WTC11 (cell line): ENCODE data around the gene CAPN9. TPM values are rescaled to one million over a fixed set of nuclear protein-coding genes. Genes with fewer than 3 reads are reported as not detected.

Source experiments
- ATAC-seq: fragments of 200-7000 bp; cut with Tn5 transposase; 2 replicates; pipeline ENCODE4 v1.10.0; 2021; ENCODE audit warnings: mild to moderate bottlenecking, moderate library complexity
- CTCF ChIA-PET: fragments of 300-600 bp; sonication (Branson Sonifier 250); formaldehyde crosslinking; loops from one replicate; lab custom pipeline; 2021; ENCODE audit warnings: antibody characterized with exemption; lab: Charles Lee
- POLR2A ChIA-PET: fragments of 350-600 bp; sonication (Branson Sonifier 250); formaldehyde crosslinking; loops from one replicate; lab custom pipeline; 2021; ENCODE audit warnings: antibody characterized with exemption; lab: Charles Lee
- DNase-seq: peaks from one replicate; pipeline ENCODE4 v3.0.0; 2021; ENCODE audit warnings: low spot score
- H3K27ac Mint-ChIP-seq: 2 replicates; pipeline ENCODE4 v1.8.0; 2021; ENCODE audit warnings: mixed read lengths
- H3K27me3 Mint-ChIP-seq: 2 replicates; pipeline ENCODE4 v1.8.0; 2021; ENCODE audit warnings: low read depth, mild to moderate bottlenecking, moderate library complexity, mixed read lengths
- H3K36me3 Mint-ChIP-seq: 2 replicates; pipeline ENCODE4 v1.8.0; 2021; ENCODE audit warnings: mixed read lengths
- H3K4me1 Mint-ChIP-seq: 2 replicates; pipeline ENCODE4 v1.8.0; 2022; ENCODE audit warnings: mixed read lengths
- H3K4me3 Mint-ChIP-seq: 2 replicates; pipeline ENCODE4 v1.8.0; 2021; ENCODE audit warnings: mild to moderate bottlenecking, moderate library complexity, mixed read lengths
- H3K9me3 Mint-ChIP-seq: 2 replicates; pipeline ENCODE4 v1.8.0; 2021; ENCODE audit warnings: mixed read lengths
- ETV6 ChIP-seq: sonication (generic); formaldehyde crosslinking; IDR thresholded peaks from 2 replicates; pipeline ENCODE4 v1.8.1; 2022; ENCODE audit warnings: mild to moderate bottlenecking, missing genetic modification reagents
- FOXP1 ChIP-seq: sonication (generic); formaldehyde crosslinking; IDR thresholded peaks from 2 replicates; pipeline ENCODE4 v1.8.0; 2022; ENCODE audit warnings: missing genetic modification reagents, mild to moderate bottlenecking, moderate library complexity, borderline replicate concordance
- GRHL2 ChIP-seq: fragments of 250-450 bp; sonication (Bioruptor Pico); IDR thresholded peaks from 2 replicates; pipeline ENCODE4 v1.8.0; 2022; ENCODE audit warnings: mild to moderate bottlenecking, moderate library complexity; ENCODE audit not compliant: insufficient replicate concordance, severe bottlenecking
- KAT7 ChIP-seq: sonication (generic); formaldehyde crosslinking; IDR thresholded peaks from 2 replicates; pipeline ENCODE4 v1.8.1; 2023; ENCODE audit warnings: missing genetic modification reagents, mild to moderate bottlenecking, borderline replicate concordance
- MYBL2 ChIP-seq: sonication (generic); formaldehyde crosslinking; IDR thresholded peaks from 2 replicates; pipeline ENCODE4 v1.8.1; 2023; ENCODE audit warnings: mild to moderate bottlenecking, moderate library complexity, missing genetic modification reagents
- NFATC4 ChIP-seq: fragments of 250-450 bp; sonication (Bioruptor Pico); IDR thresholded peaks from 2 replicates; pipeline ENCODE4 v1.9.0; 2021; ENCODE audit warnings: mild to moderate bottlenecking
- NR2C2 ChIP-seq: sonication (generic); formaldehyde crosslinking; IDR thresholded peaks from 2 replicates; pipeline ENCODE4 v1.8.0; 2022; ENCODE audit warnings: mild to moderate bottlenecking, missing genetic modification reagents
- TEAD4 ChIP-seq: sonication (generic); formaldehyde crosslinking; IDR thresholded peaks from 2 replicates; pipeline ENCODE4 v1.8.0; 2022; ENCODE audit warnings: mild to moderate bottlenecking, missing genetic modification reagents
- ZBTB21 ChIP-seq: sonication (generic); formaldehyde crosslinking; IDR thresholded peaks from 2 replicates; pipeline ENCODE4 v1.8.1; 2023; ENCODE audit warnings: mild to moderate bottlenecking, missing genetic modification reagents, borderline replicate concordance
- ZNF121 ChIP-seq: sonication (generic); formaldehyde crosslinking; IDR thresholded peaks from 2 replicates; pipeline ENCODE4 v1.8.0; 2023; ENCODE audit warnings: missing genetic modification reagents
- ZNF138 ChIP-seq: sonication (generic); formaldehyde crosslinking; conservative IDR thresholded peaks from 2 replicates; pipeline ENCODE4 v1.8.1; 2022; ENCODE audit warnings: mild to moderate bottlenecking, moderate library complexity, missing genetic modification reagents
- ZNF671 ChIP-seq: fragments of 250-450 bp; sonication (Bioruptor Pico); IDR thresholded peaks from 2 replicates; pipeline ENCODE4 v1.8.0; 2021; ENCODE audit warnings: mild to moderate bottlenecking
- total RNA-seq: library from RNA; stranded (reverse); gene quantifications from 3 replicates; pipeline ENCODE4 v1.2.3, GENCODE V29; 2021
- TF ChIP-seq, protein P1 (sequence below): fragments of 250-450 bp; sonication (Bioruptor Pico); IDR thresholded peaks from 2 replicates; pipeline ENCODE4 v1.8.0; 2021; ENCODE audit warnings: mild to moderate bottlenecking
- TF ChIP-seq, protein P2 (sequence below): sonication (generic); formaldehyde crosslinking; IDR thresholded peaks from 2 replicates; pipeline ENCODE4 v1.8.1; 2023; ENCODE audit warnings: mild to moderate bottlenecking, missing genetic modification reagents
- TF ChIP-seq, protein P3 (sequence below): sonication (generic); formaldehyde crosslinking; conservative IDR thresholded peaks from 2 replicates; pipeline ENCODE4 v1.8.1; 2022; ENCODE audit warnings: mild to moderate bottlenecking, missing genetic modification reagents
- TF ChIP-seq, protein P4 (sequence below): sonication (generic); formaldehyde crosslinking; IDR thresholded peaks from 2 replicates; pipeline ENCODE4 v1.8.1; 2022; ENCODE audit warnings: mild to moderate bottlenecking, missing genetic modification reagents, moderate library complexity, borderline replicate concordance
- TF ChIP-seq, protein P5 (sequence below): sonication (generic); formaldehyde crosslinking; IDR thresholded peaks from 2 replicates; pipeline ENCODE4 v1.8.1; 2022; ENCODE audit warnings: mild to moderate bottlenecking, moderate library complexity, missing genetic modification reagents
- TF ChIP-seq, protein P6 (sequence below): fragments of 250-450 bp; sonication (Bioruptor Pico); IDR thresholded peaks from 2 replicates; pipeline ENCODE4 v1.9.0; 2021; ENCODE audit warnings: moderate library complexity, mild to moderate bottlenecking, inconsistent platforms, borderline replicate concordance
- TF ChIP-seq, protein P7 (sequence below): sonication (generic); formaldehyde crosslinking; IDR thresholded peaks from 2 replicates; pipeline ENCODE4 v1.8.1; 2022; ENCODE audit warnings: low read depth, missing genetic modification reagents, borderline replicate concordance
- TF ChIP-seq, protein P8 (sequence below): sonication (generic); formaldehyde crosslinking; conservative IDR thresholded peaks from 2 replicates; pipeline ENCODE4 v1.8.1; 2023; ENCODE audit warnings: mild to moderate bottlenecking, low read depth, missing genetic modification reagents, moderate library complexity

The CAPN9 gene
- total RNA-seq, 1 experiment from 2014 or later = not detected

DNA sequence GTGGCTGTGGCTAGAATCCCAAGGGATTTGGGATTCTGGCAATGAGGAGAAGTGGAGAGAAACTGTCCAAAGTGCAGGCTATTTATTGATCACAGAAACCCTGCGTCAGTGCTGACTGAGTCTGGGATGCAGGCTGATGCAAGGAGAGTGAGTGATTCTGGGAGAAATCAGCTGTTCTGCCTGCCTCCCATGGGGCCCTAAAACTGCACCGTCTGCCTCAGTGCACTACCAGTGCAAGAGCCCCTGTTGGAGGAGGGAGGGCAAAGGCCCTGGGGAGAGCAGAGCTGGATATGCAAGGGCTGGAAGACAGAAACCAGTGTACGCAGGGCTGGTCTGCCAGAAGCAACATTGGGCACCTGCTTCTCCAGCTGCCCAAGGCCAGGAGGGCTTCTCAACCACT, 78.6 kb downstream of the CAPN9 start (continued):
- TF ChIP-seq GRHL2 (CRISPR knock-in tag) (no peak), NFATC4 (CRISPR knock-in tag) (no peak), ZBTB21 (CRISPR knock-in tag) (no peak), ZNF121 (no peak), ETV6 (CRISPR knock-in tag) (no peak), TEAD4 (CRISPR knock-in tag) (no peak), KAT7 (no peak)
- TF ChIP-seq, protein P1, sequence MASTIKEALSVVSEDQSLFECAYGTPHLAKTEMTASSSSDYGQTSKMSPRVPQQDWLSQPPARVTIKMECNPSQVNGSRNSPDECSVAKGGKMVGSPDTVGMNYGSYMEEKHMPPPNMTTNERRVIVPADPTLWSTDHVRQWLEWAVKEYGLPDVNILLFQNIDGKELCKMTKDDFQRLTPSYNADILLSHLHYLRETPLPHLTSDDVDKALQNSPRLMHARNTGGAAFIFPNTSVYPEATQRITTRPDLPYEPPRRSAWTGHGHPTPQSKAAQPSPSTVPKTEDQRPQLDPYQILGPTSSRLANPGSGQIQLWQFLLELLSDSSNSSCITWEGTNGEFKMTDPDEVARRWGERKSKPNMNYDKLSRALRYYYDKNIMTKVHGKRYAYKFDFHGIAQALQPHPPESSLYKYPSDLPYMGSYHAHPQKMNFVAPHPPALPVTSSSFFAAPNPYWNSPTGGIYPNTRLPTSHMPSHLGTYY (CRISPR knock-in tag) = no peak
- TF ChIP-seq, protein P2, sequence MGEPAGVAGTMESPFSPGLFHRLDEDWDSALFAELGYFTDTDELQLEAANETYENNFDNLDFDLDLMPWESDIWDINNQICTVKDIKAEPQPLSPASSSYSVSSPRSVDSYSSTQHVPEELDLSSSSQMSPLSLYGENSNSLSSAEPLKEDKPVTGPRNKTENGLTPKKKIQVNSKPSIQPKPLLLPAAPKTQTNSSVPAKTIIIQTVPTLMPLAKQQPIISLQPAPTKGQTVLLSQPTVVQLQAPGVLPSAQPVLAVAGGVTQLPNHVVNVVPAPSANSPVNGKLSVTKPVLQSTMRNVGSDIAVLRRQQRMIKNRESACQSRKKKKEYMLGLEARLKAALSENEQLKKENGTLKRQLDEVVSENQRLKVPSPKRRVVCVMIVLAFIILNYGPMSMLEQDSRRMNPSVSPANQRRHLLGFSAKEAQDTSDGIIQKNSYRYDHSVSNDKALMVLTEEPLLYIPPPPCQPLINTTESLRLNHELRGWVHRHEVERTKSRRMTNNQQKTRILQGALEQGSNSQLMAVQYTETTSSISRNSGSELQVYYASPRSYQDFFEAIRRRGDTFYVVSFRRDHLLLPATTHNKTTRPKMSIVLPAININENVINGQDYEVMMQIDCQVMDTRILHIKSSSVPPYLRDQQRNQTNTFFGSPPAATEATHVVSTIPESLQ (CRISPR knock-in tag) = no peak

DNA sequence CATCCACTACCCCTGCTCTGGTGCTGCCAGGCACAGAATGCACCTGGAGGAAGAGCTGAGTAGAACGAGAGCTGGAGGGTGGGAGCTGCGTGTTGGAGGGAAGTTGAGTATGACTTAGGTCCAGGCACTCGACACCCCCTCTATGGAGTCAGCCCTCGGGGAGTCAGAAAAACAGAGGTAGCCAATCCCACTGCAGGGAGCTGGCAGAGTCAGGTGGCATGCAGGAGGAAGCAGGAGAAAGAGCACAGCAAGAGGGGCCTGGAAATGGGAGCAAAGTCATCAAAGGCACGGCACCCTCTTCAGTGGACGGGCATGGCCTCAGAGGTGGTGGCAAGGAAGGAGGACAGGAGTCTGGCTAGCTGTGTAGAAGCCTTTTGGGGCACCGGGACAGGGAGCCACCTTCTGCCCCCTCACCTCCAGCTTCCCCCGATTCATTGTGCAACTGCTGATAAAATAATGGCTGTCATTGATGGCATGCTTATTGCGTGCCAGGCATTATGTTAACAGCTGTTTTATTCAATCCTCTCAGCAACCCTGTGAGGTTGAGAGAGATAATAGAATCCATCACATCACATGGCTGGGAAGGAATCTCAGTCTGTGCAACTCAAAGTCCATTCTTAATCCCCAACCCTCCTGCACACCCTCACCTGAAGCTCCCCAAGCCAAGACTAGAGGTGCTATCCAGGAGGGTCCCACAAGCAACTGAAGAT, 79.1 kb downstream of the CAPN9 start:
- ChIA-PET CTCF (interaction anchor here (0.9 kb wide), 1 partner anchor 99 kb away, joined by 3 read pairs; no protein-coding TSS in a partner anchor), POLR2A (no interaction called here)
- Mint-ChIP-seq H3K27me3 (no peaks in the 10 kb centered on the region; the same call in 1 of the 2 replicates), H3K4me3 (no peak overlapping the region), H3K4me1 (no peaks in the 10 kb centered on the region), H3K9me3 (no peaks in the 10 kb centered on the region), H3K27ac (no peak overlapping the region), H3K36me3 (no peaks in the 10 kb centered on the region)
- ATAC-seq (no peak), DNase-seq (no peak)
- TF ChIP-seq NFATC4 (CRISPR knock-in tag) (no peak), GRHL2 (CRISPR knock-in tag) (no peak), ZNF138 (CRISPR knock-in tag) (no peak), NR2C2 (no peak), FOXP1 (CRISPR knock-in tag) (no peak), ZNF671 (no peak), MYBL2 (CRISPR knock-in tag) (no peak), ETV6 (CRISPR knock-in tag) (no peak), ZNF121 (no peak)
- TF ChIP-seq, protein P3, sequence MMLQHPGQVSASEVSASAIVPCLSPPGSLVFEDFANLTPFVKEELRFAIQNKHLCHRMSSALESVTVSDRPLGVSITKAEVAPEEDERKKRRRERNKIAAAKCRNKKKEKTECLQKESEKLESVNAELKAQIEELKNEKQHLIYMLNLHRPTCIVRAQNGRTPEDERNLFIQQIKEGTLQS (CRISPR knock-in tag) = no peak
- TF ChIP-seq, protein P4, sequence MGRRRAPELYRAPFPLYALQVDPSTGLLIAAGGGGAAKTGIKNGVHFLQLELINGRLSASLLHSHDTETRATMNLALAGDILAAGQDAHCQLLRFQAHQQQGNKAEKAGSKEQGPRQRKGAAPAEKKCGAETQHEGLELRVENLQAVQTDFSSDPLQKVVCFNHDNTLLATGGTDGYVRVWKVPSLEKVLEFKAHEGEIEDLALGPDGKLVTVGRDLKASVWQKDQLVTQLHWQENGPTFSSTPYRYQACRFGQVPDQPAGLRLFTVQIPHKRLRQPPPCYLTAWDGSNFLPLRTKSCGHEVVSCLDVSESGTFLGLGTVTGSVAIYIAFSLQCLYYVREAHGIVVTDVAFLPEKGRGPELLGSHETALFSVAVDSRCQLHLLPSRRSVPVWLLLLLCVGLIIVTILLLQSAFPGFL (CRISPR knock-in tag) = no peak
- TF ChIP-seq, protein P5, sequence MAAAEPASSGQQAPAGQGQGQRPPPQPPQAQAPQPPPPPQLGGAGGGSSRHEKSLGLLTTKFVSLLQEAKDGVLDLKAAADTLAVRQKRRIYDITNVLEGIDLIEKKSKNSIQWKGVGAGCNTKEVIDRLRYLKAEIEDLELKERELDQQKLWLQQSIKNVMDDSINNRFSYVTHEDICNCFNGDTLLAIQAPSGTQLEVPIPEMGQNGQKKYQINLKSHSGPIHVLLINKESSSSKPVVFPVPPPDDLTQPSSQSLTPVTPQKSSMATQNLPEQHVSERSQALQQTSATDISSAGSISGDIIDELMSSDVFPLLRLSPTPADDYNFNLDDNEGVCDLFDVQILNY (CRISPR knock-in tag) = no peak
- TF ChIP-seq, protein P6, sequence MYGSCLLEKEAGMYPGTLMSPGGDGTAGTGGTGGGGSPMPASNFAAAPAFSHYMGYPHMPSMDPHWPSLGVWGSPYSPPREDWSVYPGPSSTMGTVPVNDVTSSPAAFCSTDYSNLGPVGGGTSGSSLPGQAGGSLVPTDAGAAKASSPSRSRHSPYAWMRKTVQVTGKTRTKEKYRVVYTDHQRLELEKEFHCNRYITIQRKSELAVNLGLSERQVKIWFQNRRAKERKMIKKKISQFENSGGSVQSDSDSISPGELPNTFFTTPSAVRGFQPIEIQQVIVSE (CRISPR knock-in tag) = no peak
- TF ChIP-seq, protein P7, sequence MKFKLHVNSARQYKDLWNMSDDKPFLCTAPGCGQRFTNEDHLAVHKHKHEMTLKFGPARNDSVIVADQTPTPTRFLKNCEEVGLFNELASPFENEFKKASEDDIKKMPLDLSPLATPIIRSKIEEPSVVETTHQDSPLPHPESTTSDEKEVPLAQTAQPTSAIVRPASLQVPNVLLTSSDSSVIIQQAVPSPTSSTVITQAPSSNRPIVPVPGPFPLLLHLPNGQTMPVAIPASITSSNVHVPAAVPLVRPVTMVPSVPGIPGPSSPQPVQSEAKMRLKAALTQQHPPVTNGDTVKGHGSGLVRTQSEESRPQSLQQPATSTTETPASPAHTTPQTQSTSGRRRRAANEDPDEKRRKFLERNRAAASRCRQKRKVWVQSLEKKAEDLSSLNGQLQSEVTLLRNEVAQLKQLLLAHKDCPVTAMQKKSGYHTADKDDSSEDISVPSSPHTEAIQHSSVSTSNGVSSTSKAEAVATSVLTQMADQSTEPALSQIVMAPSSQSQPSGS (CRISPR knock-in tag) = no peak
- TF ChIP-seq, protein P8, sequence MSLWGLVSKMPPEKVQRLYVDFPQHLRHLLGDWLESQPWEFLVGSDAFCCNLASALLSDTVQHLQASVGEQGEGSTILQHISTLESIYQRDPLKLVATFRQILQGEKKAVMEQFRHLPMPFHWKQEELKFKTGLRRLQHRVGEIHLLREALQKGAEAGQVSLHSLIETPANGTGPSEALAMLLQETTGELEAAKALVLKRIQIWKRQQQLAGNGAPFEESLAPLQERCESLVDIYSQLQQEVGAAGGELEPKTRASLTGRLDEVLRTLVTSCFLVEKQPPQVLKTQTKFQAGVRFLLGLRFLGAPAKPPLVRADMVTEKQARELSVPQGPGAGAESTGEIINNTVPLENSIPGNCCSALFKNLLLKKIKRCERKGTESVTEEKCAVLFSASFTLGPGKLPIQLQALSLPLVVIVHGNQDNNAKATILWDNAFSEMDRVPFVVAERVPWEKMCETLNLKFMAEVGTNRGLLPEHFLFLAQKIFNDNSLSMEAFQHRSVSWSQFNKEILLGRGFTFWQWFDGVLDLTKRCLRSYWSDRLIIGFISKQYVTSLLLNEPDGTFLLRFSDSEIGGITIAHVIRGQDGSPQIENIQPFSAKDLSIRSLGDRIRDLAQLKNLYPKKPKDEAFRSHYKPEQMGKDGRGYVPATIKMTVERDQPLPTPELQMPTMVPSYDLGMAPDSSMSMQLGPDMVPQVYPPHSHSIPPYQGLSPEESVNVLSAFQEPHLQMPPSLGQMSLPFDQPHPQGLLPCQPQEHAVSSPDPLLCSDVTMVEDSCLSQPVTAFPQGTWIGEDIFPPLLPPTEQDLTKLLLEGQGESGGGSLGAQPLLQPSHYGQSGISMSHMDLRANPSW (CRISPR knock-in tag) = no peak
